HG02885 (cell line): ENCODE results near the gene PCID2.

Source experiments
- ATAC-seq: cut with Tn5 transposase; IDR thresholded peaks from one replicate; pipeline ENCODE4 v1.9.1; 2021; ENCODE audit warnings: mild to moderate bottlenecking; ENCODE audit not compliant: unreplicated experiment, poor library complexity

PCID2 gene

DNA sequence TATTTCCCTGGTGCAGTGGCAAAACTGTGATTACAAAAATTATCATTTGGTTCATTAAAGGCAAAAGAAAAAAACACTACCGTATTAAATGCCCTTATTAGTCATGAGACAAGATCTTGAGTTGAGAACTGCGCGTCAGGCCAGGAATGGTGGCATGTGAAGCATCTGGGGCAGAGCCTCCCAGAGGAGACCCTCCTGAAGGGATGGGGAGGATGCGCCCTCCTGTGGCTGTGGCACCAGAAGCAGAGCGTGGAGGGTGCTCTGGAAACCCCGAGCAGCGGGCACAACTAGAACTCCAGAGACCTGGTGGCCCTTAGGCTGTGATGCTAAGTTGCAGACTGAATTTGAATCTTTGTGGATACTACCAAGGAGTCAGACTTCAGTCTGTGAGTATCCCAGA is 12.4 kb upstream of the PCID2 start:
- ATAC-seq = no peak

GRCh38 chr13:113220141-113220598 is 11.7 kb upstream of the PCID2 start:
- no peak for ATAC-seq

GRCh38 chr13:113219256-113219940 is 10.9 kb upstream of the PCID2 start:
- ATAC-seq = no peak

GRCh38 chr13:113218586-113218985 is 10.1 kb upstream of the PCID2 start:
- no peak for ATAC-seq

DNA sequence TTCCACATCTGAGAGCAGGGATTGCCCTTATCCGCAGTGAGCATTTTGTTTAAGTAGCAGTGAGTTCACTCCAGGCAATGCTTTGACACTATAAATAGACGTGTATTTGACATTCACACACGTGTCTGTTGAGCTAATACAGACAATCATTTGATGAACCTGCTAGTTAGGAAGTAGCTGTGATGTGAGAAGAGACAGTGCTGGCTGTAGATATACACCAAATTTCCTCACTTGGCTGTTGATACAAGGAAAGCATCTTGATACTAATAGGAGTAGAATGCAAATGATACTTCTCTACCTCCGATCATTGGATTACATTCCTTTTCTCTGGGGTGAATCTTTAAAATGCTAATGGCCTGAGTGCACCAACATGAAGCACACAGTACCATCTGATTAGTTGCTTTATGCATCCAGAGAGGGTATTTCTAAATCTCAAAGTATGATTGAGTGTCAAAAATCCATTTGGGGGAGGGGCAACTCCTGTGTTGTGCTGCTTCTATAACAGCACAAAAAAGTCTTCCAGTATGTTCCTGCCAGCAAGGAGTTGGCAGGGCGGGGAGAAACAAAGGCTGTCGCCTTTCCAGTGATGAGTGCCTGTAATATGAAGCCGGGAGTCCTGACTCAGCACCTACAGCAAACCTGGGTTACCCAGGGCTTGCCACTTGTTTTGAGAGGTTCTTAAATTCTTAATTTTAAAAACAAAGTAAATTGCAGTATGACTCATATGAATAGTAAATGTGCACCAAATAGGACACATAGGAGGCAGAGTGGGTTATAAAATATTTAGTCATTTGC is 8.0 kb upstream of the PCID2 start:
- no peak for ATAC-seq

DNA sequence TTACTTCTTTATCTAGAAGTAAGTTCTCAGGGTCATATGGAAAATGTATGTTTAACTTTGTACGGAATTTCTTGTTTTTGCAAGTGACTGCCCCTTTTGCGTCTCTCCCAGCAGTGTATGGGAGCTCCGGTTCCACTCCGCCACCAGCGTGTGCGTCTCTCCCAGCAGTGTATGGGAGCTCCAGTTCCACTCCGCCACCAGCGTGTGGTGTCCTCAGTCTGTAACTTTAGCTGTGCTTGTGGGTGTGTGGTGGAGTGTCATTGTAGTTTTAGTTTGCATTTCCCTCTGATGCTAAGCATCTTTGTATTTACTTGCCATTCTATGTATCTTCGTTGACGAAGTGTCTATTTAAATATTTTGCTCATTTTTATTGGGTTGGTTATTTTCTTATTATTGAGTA is 3.3 kb upstream of the PCID2 start:
- ATAC-seq = no peak

- no peak for ATAC-seq
These were observed 2.4 kb upstream of the PCID2 start for GRCh38 chr13:113210833-113211232.

- peak; percentile 36 for ATAC-seq
These were observed 1.4 kb upstream of the PCID2 start for GRCh38 chr13:113209759-113210421.

GRCh38 chr13:113209336-113209758 is 878 bp upstream of the PCID2 start, which contains the start of gene CUL4A:
TSS of gene CUL4A (plus strand) at chr13:113209613. CDS start at chr13:113209628, 15 bp downstream.
- peak; percentile 49 for ATAC-seq

- peak; percentile 13 for ATAC-seq
These were observed 514 bp downstream of the PCID2 start for GRCh38 chr13:113207890-113208420.

- ATAC-seq = no peak
These were observed 1.0 kb downstream of the PCID2 start for GRCh38 chr13:113207460-113207859.

DNA sequence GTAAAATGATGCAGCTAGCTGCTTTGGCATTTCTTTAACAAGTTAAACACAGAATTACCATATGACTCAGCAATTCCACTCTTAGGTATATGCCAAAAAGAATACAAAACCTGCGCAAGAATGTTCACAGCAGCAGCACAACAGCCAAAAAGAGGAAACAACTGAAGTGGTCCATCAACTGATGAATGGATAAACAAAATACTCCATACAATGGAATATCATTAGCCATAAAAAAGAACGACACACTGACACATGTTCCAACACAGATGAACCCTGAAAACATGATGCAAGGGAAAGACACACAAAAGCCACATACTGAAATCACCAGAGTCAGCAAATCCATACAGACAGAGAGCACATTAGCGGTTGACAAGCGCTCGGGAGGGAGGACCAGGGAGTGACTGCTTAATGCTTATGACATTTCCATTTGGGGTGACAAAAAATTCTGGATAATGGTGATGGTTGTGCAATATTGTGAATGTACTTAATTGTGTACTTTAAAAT is 3.0 kb downstream of the PCID2 start:
- no peak for ATAC-seq

DNA sequence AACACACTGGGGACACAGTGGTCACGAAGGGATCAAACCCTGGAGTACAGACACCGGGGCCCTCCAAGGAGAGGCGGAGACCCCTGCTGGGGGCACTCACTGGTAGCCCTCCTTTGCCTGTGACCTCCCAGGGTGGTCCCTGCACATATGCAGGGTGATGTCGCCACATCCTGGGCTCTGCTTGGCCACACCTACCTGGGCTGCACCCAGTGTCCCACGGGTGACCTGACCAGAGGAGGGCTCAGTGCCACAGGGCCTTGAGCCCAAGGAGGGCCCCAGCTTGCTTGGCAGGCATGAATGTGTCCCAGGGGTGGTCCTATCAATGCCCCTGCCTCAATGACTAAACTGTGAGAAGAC is 4.1 kb downstream of the PCID2 start:
- ATAC-seq = no peak

- no peak for ATAC-seq
These were observed 4.7 kb downstream of the PCID2 start for GRCh38 chr13:113203507-113204377.

DNA sequence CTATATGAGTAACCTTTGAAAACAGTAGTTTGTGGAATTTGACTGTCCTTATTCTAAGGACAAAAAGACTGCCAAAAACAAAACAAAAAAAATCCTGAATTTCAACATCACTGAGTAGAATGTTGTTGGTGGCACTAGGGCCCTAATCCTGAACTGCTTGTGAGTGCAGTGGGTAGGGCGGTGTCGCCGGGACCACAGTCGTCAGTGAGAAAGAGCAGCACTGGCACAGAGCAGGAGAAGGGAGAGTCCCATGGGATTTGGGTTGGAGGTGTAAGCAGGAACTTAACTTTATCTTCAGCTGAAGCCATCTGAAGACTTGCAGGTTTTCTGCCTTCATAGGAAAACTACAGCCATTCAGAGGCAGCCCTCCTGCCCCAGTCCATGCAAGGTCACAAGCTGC is 5.6 kb downstream of the PCID2 start:
- ATAC-seq = no peak

DNA sequence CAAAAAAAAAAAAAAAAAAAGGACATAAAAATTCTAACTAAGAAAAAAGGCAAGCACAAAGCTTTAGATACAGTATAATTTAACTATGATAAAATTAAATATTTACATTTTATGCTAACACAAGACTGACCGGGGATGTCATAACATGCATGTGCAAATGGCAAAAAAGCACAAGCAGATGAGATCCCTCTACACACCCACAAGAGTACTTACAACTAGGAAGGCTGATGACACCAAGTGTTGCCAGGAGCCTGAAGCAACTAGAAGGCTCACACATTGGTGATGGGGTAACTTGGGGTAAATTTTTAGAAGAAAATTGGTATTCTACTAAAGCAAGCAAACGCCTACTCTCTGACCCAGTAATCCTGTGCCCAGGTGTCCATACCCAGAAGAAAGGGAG is 6.7 kb downstream of the PCID2 start:
- ATAC-seq = no peak

DNA sequence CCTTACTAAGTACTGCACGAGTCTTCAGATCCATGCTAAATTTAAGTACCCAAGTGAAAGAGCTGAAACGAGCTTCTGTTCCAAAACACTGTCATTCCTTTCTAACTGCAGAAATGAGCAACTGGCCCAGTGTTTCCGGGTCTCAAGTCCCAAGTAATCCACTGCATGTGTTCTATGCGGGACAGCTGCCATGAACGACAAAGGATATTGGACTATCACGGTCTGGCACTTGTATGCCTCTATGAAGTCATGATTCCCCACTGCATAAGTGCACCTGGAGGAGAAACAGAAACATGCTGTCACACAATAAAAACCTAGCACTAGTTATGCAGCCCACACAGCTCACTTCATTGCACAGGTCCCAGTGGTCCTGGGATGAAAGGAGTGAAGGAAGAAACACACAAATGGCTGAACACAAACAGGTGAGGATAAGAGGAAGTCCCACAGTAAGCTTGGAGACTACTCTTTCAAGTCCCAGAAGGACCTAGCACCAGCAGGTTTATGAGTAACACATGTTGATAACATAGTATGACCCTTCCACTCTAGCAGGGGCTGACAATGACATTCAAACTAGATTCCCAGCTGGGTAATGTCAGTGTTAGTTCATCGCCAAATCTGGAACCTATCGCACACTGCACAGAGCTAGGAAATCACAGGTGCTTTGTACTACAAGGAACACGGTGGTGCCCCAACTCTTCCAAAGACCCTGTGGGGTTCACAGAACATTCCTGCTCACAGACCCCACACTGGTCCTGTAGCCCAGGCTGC is 11.3 kb downstream of the PCID2 start:
- ATAC-seq = no peak

DNA sequence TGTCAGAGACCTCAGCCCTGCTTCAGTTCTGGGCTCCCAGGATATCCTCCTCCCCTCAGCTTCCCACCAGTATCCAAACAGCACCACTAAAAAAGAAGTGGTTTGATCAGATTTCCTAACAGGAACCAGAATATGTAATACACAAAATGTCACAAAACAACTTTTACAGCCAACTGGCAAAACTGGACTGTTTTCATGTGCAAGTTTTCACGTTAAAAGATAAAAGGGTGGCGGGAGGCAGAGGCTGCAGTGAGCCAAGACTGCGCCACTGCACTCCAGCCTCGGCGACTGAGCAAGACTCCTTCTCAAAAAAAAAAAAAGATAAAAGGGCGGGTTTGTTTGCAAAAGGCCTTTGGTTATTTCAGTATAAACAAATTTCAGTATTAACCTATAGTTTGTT is 13.1 kb downstream of the PCID2 start:
- ATAC-seq = no peak

- no peak for ATAC-seq
These were observed 15.6 kb downstream of the PCID2 start for GRCh38 chr13:113192902-113193301.
